ENCODE measurements around the gene DYNC2H1. TPM values are rescaled to one million over a fixed set of nuclear protein-coding genes. Genes with fewer than 3 reads are reported as not detected.
A peak's percentile ranks its signal among the peaks of the same experiment; 100 is the strongest.

Gene DYNC2H1
- total RNA-seq, 1 donor from 2014 or later, result 16.2 TPM

DNA sequence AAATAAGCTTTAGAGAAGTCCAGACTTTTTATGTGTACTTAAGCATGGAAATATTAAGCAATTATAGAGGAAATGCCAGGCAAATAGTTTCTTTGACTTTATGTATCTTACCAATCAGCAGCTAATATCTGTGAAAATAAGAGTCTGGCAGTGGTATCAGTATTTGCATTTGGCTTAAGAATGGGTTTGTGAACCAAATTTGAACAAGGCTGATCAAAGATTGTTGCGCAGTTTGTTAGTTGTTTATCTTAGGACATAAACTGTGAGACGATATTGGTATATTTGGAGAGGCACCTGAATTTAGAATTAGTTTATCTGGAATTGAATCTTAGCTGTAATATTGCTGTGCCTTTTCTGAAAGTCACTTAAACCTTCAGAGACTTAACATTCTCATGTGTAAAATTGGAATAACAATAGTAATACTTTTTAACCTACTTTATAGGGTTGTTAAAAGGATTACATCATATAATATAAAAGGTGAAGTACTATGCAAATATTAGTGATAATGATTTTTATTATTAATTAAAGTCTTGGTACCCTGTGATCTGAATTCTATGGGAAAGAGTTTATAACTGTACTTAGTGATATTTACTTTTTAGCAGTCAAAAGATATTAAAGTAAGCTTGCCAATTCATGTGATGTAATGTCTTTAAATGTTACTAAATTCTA, 66.4 kb downstream of the DYNC2H1 start:
- no peak for DNase-seq
- Histone ChIP-seq H3K36me3 (no peaks in the 10 kb centered on the region), H3K4me1 (no peaks in the 10 kb centered on the region), H3K27me3 (no peaks in the 10 kb centered on the region), H3K27ac (no peak overlapping the region), H3K9me3 (no peaks in the 10 kb centered on the region), H3K4me3 (no peak overlapping the region)
- intact Hi-C loops (cut with DNase I), result no loop called here
- ATAC-seq, result no peak
- no peak for TF ChIP-seq CTCF (IDR thresholded peaks at IDR 0.05)

GRCh38 chr11:103183981-103184611, 74.9 kb downstream of the DYNC2H1 start:
- Histone ChIP-seq H3K9me3 (no peaks in the 10 kb centered on the region), H3K36me3 (peaks cover 20% of the 10 kb centered on the region), H3K4me3 (no peak overlapping the region), H3K27ac (no peak overlapping the region), H3K27me3 (no peaks in the 10 kb centered on the region), H3K4me1 (no peaks in the 10 kb centered on the region)
- TF ChIP-seq CTCF (IDR thresholded peaks at IDR 0.05), result no peak
- DNase-seq (no peak), ATAC-seq (no peak)
- intact Hi-C loops (cut with DNase I), result no loop called here

DNA sequence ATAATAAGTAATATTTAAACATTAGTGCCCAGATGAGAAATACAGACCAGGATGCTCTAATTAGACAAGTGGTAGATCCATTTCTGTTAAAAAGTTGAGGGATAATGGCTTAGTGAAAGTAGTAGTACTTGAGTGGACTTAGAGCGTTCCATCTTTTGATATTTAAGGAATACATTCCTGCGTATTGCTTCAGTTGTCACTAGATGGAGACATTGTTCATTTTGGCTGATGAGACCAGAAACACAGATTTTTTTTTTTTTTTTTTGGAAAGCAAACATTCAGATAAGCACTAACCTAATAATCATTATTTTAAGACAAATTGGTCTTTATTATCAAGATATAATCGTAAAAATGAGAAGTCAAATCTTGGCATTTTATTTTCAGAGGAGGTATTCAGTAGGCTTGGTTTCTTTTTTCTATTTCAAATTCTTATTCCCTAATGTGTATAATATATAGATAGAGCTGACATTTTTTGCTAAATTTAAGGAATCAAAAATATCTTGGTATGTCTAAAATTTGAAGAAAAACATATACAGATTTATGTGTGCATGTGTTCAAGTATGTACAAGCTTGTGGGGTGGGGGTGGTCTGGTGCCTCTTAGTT, 92.9 kb downstream of the DYNC2H1 start:
- H3K27ac ChIP-seq, result no peak overlapping the region
- H3K4me1 ChIP-seq, result no peaks in the 10 kb centered on the region
- ATAC-seq (no peak), DNase-seq (no peak)
- H3K27me3 ChIP-seq, result no peaks in the 10 kb centered on the region
- H3K4me3 ChIP-seq, result no peak overlapping the region
- peaks cover 34% of the 10 kb centered on the region for H3K36me3 ChIP-seq
- peak; percentile 52 for TF ChIP-seq CTCF (IDR thresholded peaks at IDR 0.05)
- no peaks in the 10 kb centered on the region for H3K9me3 ChIP-seq
- intact Hi-C loops (cut with DNase I), result no loop called here

- Histone ChIP-seq H3K27ac (no peak overlapping the region), H3K36me3 (no peaks in the 10 kb centered on the region), H3K9me3 (no peaks in the 10 kb centered on the region), H3K4me3 (no peak overlapping the region), H3K27me3 (no peaks in the 10 kb centered on the region), H3K4me1 (no peaks in the 10 kb centered on the region)
- no peak for ATAC-seq
- no peak for TF ChIP-seq CTCF (IDR thresholded peaks at IDR 0.05)
- no peak for DNase-seq
- intact Hi-C loops (cut with DNase I), result no loop called here
Measured at GRCh38 chr11:103210543-103210942, 101.3 kb downstream of the DYNC2H1 start.

- H3K27ac ChIP-seq, result no peak overlapping the region
- H3K4me1 ChIP-seq, result no peaks in the 10 kb centered on the region
- no peaks in the 10 kb centered on the region for H3K9me3 ChIP-seq
- no peak for TF ChIP-seq CTCF (IDR thresholded peaks at IDR 0.05)
- no peaks in the 10 kb centered on the region for H3K36me3 ChIP-seq
- H3K27me3 ChIP-seq, result no peaks in the 10 kb centered on the region
- no peak overlapping the region for H3K4me3 ChIP-seq
- intact Hi-C loops (cut with DNase I), result no loop called here
- DNase-seq, result no peak
- no peak for ATAC-seq
Measured at GRCh38 chr11:103215812-103216211, 106.6 kb downstream of the DYNC2H1 start.
